Mesenchymal stem cell (in vitro differentiated cells and primary cell): Measurements from ENCODE around the gene PSMD8.

Experiments used
- DNase-seq: peaks from one replicate; pipeline ENCODE4 v3.0.0-alpha.2; 2013
- H2AFZ ChIP-seq: one replicate; pipeline ENCODE4 v1.6.1; 2013; ENCODE audit warnings: low read depth, mild to moderate bottlenecking, control low read depth, inconsistent platforms, low read length, moderate library complexity
- H2AK5ac ChIP-seq: 2 replicates; pipeline ENCODE4 v1.6.1; 2013; ENCODE audit warnings: low read length, moderate library complexity, mild to moderate bottlenecking, inconsistent platforms; ENCODE audit not compliant: severe bottlenecking
- H2BK120ac ChIP-seq: one replicate; pipeline ENCODE4 v1.6.1; 2013; ENCODE audit warnings: low read depth, mild to moderate bottlenecking, inconsistent platforms, low read length, moderate library complexity
- H2BK12ac ChIP-seq, 2 experiments: one replicate each; pipeline ENCODE4 v1.6.1; 2013; ENCODE audit warnings: inconsistent platforms in 2 of 2, low read length in 2 of 2, mild to moderate bottlenecking in 2 of 2, moderate library complexity in 2 of 2, control low read depth in 1 of 2
- H2BK15ac ChIP-seq: one replicate; pipeline ENCODE4 v1.6.1; 2013; ENCODE audit warnings: mild to moderate bottlenecking, low read depth, inconsistent platforms; ENCODE audit not compliant: poor library complexity, severe bottlenecking
- H2BK5ac ChIP-seq: 2 replicates; pipeline ENCODE4 v1.6.1; 2013; ENCODE audit warnings: low read depth, mild to moderate bottlenecking, low read length, control low read depth, inconsistent platforms; ENCODE audit not compliant: poor library complexity, severe bottlenecking
- H3K14ac ChIP-seq, 2 experiments: one replicate each; pipeline ENCODE4 v1.6.1; 2013; ENCODE audit warnings: inconsistent platforms in 2 of 2, low read length in 2 of 2, control low read depth in 1 of 2, mild to moderate bottlenecking in 1 of 2, moderate library complexity in 1 of 2
- H3K18ac ChIP-seq, 2 experiments: one replicate each; pipeline ENCODE4 v1.6.1; 2013; ENCODE audit warnings: inconsistent platforms in 2 of 2, low read length in 2 of 2, control low read depth in 1 of 2, low read depth in 1 of 2, mild to moderate bottlenecking in 1 of 2
- H3K23ac ChIP-seq, 2 experiments: one replicate each; pipeline ENCODE4 v1.6.1; 2013; ENCODE audit warnings: inconsistent platforms in 2 of 2, low read length in 2 of 2, mild to moderate bottlenecking in 2 of 2, moderate library complexity in 2 of 2, control low read depth in 1 of 2
- H3K27ac ChIP-seq: 2 replicates; pipeline ENCODE4 v1.5.1; 2013; ENCODE audit warnings: mild to moderate bottlenecking, moderate library complexity, low read length, control low read depth, inconsistent platforms; ENCODE audit not compliant: poor library complexity, severe bottlenecking
- H3K27me3 ChIP-seq, 2 experiments: 2 replicates each; pipeline versions ENCODE4 v1.6.1 to v1.7.0; 2013; ENCODE audit warnings: low read length in 2 of 2, mild to moderate bottlenecking in 2 of 2, moderate library complexity in 2 of 2, control low read depth in 1 of 2, inconsistent platforms in 1 of 2; ENCODE audit not compliant: control insufficient read depth in 1 of 2, insufficient read depth in 1 of 2
- H3K36me3 ChIP-seq, 2 experiments: 2 replicates each; pipeline versions ENCODE4 v1.6.1 to v1.7.0; 2013; ENCODE audit warnings: low read length in 2 of 2, control low read depth in 1 of 2, inconsistent platforms in 1 of 2, low read depth in 1 of 2, mild to moderate bottlenecking in 1 of 2; ENCODE audit not compliant: insufficient read depth in 2 of 2, control insufficient read depth in 1 of 2
- H3K4ac ChIP-seq, 2 experiments: one replicate each; pipeline ENCODE4 v1.6.1; 2013; ENCODE audit warnings: inconsistent platforms in 2 of 2, low read length in 2 of 2, mild to moderate bottlenecking in 2 of 2, moderate library complexity in 2 of 2, control low read depth in 1 of 2, low read depth in 1 of 2
- H3K4me1 ChIP-seq: 2 replicates; pipeline ENCODE4 v1.6.1; 2013; ENCODE audit warnings: low read depth, low read length, control low read depth; ENCODE audit not compliant: control insufficient read depth, insufficient read depth
- H3K4me2 ChIP-seq: 2 replicates; pipeline ENCODE4 v1.6.1; 2013; ENCODE audit warnings: low read length, mild to moderate bottlenecking, inconsistent platforms; ENCODE audit not compliant: poor library complexity, severe bottlenecking
- H3K4me3 ChIP-seq, 2 experiments: 2 replicates each; pipeline versions ENCODE4 v1.5.1 to v1.7.0; 2013; ENCODE audit warnings: low read length in 2 of 2, mild to moderate bottlenecking in 2 of 2, control low read depth in 1 of 2, low read depth in 1 of 2; ENCODE audit not compliant: insufficient read depth in 1 of 2
- H3K79me1 ChIP-seq: replicated peaks from 2 replicates; pipeline ENCODE4 v1.6.1; 2013; ENCODE audit warnings: mild to moderate bottlenecking, control low read depth, low read length, inconsistent platforms; ENCODE audit not compliant: poor library complexity, severe bottlenecking
- H3K9ac ChIP-seq: 2 replicates; pipeline ENCODE4 v1.7.0; 2013; ENCODE audit warnings: mild to moderate bottlenecking, low read length, moderate library complexity
- H3K9me3 ChIP-seq: 2 replicates; pipeline ENCODE4 v1.7.0; 2013; ENCODE audit warnings: mild to moderate bottlenecking, low read length; ENCODE audit not compliant: control insufficient read depth
- H4K8ac ChIP-seq: one replicate; pipeline ENCODE4 v1.6.1; 2013; ENCODE audit warnings: inconsistent platforms, mild to moderate bottlenecking, low read length, moderate library complexity
- H4K91ac ChIP-seq: one replicate; pipeline ENCODE4 v1.6.1; 2013; ENCODE audit warnings: mild to moderate bottlenecking, low read length, inconsistent platforms
- WGBS: methylation state at CpG from one replicate; pipeline ENCODE4 v1.1.7; 2013; ENCODE audit warnings: mixed read lengths; 5-methylcytosine and 5-hydroxymethylcytosine counted together

The PSMD8 gene

GRCh38 chr19:38375748-38376147, 1.4 kb downstream of the PSMD8 start:
- Histone ChIP-seq H3K79me1 (peaks cover 12% of the 10 kb centered on the region), H3K4ac (peak overlapping the region in 1 of 2 experiments; percentile 20), H4K91ac (no peak overlapping the region), H3K27me3 (peaks cover 0 to 10% of the 10 kb centered on the region in 2 experiments), H3K4me1 (peaks cover 9% of the 10 kb centered on the region), H2BK5ac (no peak overlapping the region), H4K8ac (no peak overlapping the region), H2AK5ac (peak overlapping the region; percentile 21), H3K18ac (peak overlapping the region in 1 of 2 experiments; percentile 21), H3K14ac (no peak overlapping the region), H3K4me3 (peak overlapping the region in 1 of 2 experiments; percentile 97), H2BK120ac (no peak overlapping the region), H3K9ac (peak overlapping the region; percentile 99), H3K27ac (peak overlapping the region; percentile 91), H2BK12ac (peak overlapping the region in 1 of 2 experiments; percentile 48), H3K9me3 (no peaks in the 10 kb centered on the region), H2BK15ac (no peak overlapping the region), H3K4me2 (peak overlapping the region; percentile 80), H2AFZ (no peak overlapping the region), H3K36me3 (peaks cover 36 to 40% of the 10 kb centered on the region in 2 experiments), H3K23ac (no peak overlapping the region)
- 63% methylated on average over 5 of the region's 5 CpGs for WGBS
- DNase-seq, result peak; percentile 73

GRCh38 chr19:38376576-38376975, 2.2 kb downstream of the PSMD8 start:
- no peak overlapping the region for H2AFZ ChIP-seq
- no peak overlapping the region for H3K4me2 ChIP-seq
- no peak overlapping the region for H2BK12ac ChIP-seq
- H3K14ac ChIP-seq, result no peak overlapping the region
- no peak overlapping the region for H3K4ac ChIP-seq
- H3K4me3 ChIP-seq, result peak overlapping the region in 1 of 2 experiments; percentile 97
- no peak overlapping the region for H3K27ac ChIP-seq
- H3K18ac ChIP-seq, result no peak overlapping the region
- H3K27me3 ChIP-seq, result peaks cover 0 to 5% of the 10 kb centered on the region in 2 experiments
- H3K36me3 ChIP-seq, result peaks cover 44 to 48% of the 10 kb centered on the region in 2 experiments
- H3K23ac ChIP-seq, result peak overlapping the region in 1 of 2 experiments; percentile 48
- peaks cover 20% of the 10 kb centered on the region for H3K79me1 ChIP-seq
- no peak overlapping the region for H2AK5ac ChIP-seq
- H3K4me1 ChIP-seq, result peaks cover 9% of the 10 kb centered on the region
- H3K9ac ChIP-seq, result peak overlapping the region; percentile 99
- no peak overlapping the region for H4K8ac ChIP-seq
- no peak overlapping the region for H2BK15ac ChIP-seq
- H2BK120ac ChIP-seq, result no peak overlapping the region
- no peaks in the 10 kb centered on the region for H3K9me3 ChIP-seq
- 87% methylated on average over 3 of the region's 3 CpGs for WGBS
- H4K91ac ChIP-seq, result no peak overlapping the region
- no peak for DNase-seq
- no peak overlapping the region for H2BK5ac ChIP-seq

GRCh38 chr19:38377052-38377451, 2.7 kb downstream of the PSMD8 start:
- peaks cover 0 to under 1% of the 10 kb centered on the region in 2 experiments for H3K27me3 ChIP-seq
- no peak overlapping the region for H4K8ac ChIP-seq
- DNase-seq, result no peak
- H2AFZ ChIP-seq, result no peak overlapping the region
- no peak overlapping the region for H3K4me2 ChIP-seq
- no peak overlapping the region for H2BK120ac ChIP-seq
- peaks cover 9% of the 10 kb centered on the region for H3K4me1 ChIP-seq
- no peak overlapping the region for H3K4ac ChIP-seq
- peaks cover 49 to 53% of the 10 kb centered on the region in 2 experiments for H3K36me3 ChIP-seq
- no peak overlapping the region for H2BK12ac ChIP-seq
- H3K18ac ChIP-seq, result no peak overlapping the region
- no peak overlapping the region for H3K14ac ChIP-seq
- H3K27ac ChIP-seq, result no peak overlapping the region
- WGBS, result 97% methylated on average over 4 of the region's 4 CpGs
- H3K4me3 ChIP-seq, result peak overlapping the region in 1 of 2 experiments; percentile 97
- no peak overlapping the region for H2AK5ac ChIP-seq
- no peak overlapping the region for H4K91ac ChIP-seq
- H2BK15ac ChIP-seq, result no peak overlapping the region
- H2BK5ac ChIP-seq, result no peak overlapping the region
- no peaks in the 10 kb centered on the region for H3K9me3 ChIP-seq
- no peak overlapping the region for H3K23ac ChIP-seq
- peaks cover 24% of the 10 kb centered on the region for H3K79me1 ChIP-seq
- H3K9ac ChIP-seq, result peak overlapping the region; percentile 99

- Histone ChIP-seq H3K9me3 (no peaks in the 10 kb centered on the region), H3K79me1 (peaks cover 35% of the 10 kb centered on the region), H2BK12ac (no peak overlapping the region), H4K8ac (no peak overlapping the region), H3K14ac (no peak overlapping the region), H3K4me1 (peaks cover 9% of the 10 kb centered on the region), H2BK5ac (no peak overlapping the region), H3K4me3 (no peak overlapping the region), H3K23ac (no peak overlapping the region), H3K9ac (no peak overlapping the region), H3K4ac (no peak overlapping the region), H4K91ac (no peak overlapping the region), H2BK120ac (no peak overlapping the region), H2AK5ac (no peak overlapping the region), H3K27me3 (no peaks in the 10 kb centered on the region), H2BK15ac (no peak overlapping the region), H3K4me2 (no peak overlapping the region), H2AFZ (no peak overlapping the region), H3K18ac (no peak overlapping the region), H3K27ac (no peak overlapping the region), H3K36me3 (peaks cover 64 to 69% of the 10 kb centered on the region in 2 experiments)
- 93% methylated on average over 10 of the region's 10 CpGs for whole genome bisulfite sequencing
- DNase-seq, result no peak
Measured at GRCh38 chr19:38378866-38379265, 4.5 kb downstream of the PSMD8 start.
